ENCODE data around the gene SLC13A2.

DNA sequence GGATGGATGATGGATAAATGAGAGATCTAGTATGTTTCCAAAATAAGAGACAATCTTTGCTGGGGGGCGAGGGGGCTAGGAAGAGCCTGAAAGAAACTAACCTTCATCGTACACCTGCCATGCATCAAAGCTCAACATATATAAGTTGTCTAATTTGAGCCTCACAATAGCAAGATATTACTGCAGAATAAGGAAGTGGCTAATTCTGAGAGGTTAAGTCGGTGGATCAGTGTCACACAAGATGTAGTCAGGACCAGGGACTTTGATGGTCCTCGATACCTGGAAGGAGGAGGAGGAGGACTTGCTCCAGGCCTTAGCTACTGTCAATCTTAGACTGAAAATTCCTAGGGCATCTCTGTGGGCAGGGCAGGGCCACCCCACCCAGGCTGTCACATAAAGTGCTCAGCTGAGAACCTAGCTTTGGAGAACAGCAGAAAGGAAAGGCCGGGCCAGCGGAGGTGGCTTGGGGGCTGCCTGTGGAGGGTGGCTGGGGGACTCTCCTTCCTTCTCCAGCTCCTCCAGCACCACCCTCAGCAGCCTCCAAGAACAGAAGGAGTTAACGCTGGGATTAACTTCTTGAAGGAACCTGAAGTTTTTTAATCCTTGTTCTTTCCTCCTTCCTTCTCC is 460 bp upstream of the SLC13A2 start:
- no peak for TF ChIP-seq POLR2AphosphoS5 (IDR thresholded peaks at IDR 0.05; ENCODE audit: borderline replicate concordance, low read depth, low read length)
- no peak for TF ChIP-seq EZH2 (IDR thresholded peaks at IDR 0.05)
- TF ChIP-seq FOXP2 (optimal IDR thresholded peaks at IDR 0.05; ENCODE audit: control extremely low read depth, extremely low read length, insufficient read depth): no peak
